Ectodermal cell (in vitro differentiated cells): Measurements from ENCODE around the gene BTBD3.

Experiments
- H3K27ac ChIP-seq: 2 replicates; pipeline ENCODE4 v1.7.0; 2013; ENCODE audit warnings: mild to moderate bottlenecking, low read depth, low read length; ENCODE audit not compliant: insufficient read depth, poor library complexity, severe bottlenecking
- H3K27me3 ChIP-seq: 2 replicates; pipeline ENCODE4 v1.7.0; 2013; ENCODE audit warnings: mild to moderate bottlenecking, low read length; ENCODE audit not compliant: insufficient read depth, control insufficient read depth, poor library complexity, severe bottlenecking
- H3K36me3 ChIP-seq: one replicate; pipeline ENCODE4 v1.7.0; 2013; ENCODE audit warnings: low read length; ENCODE audit not compliant: control insufficient read depth, insufficient read depth
- H3K4me1 ChIP-seq: one replicate; pipeline ENCODE4 v1.7.0; 2013; ENCODE audit warnings: low read length; ENCODE audit not compliant: control insufficient read depth, insufficient read depth
- H3K4me3 ChIP-seq: 2 replicates; pipeline ENCODE4 v1.7.0; 2013; ENCODE audit warnings: low read depth, low read length, control low read depth; ENCODE audit not compliant: insufficient read depth
- H3K9me3 ChIP-seq: 2 replicates; pipeline ENCODE4 v1.7.0; 2013; ENCODE audit warnings: mild to moderate bottlenecking, low read length, moderate library complexity; ENCODE audit not compliant: control insufficient read depth
- WGBS, 2 experiments: methylation state at CpG; one replicate each; pipeline ENCODE4 v1.1.7; 2013; ENCODE audit warnings: missing lambda C conversion rate in 2 of 2; 5-methylcytosine and 5-hydroxymethylcytosine counted together

The BTBD3 gene

DNA sequence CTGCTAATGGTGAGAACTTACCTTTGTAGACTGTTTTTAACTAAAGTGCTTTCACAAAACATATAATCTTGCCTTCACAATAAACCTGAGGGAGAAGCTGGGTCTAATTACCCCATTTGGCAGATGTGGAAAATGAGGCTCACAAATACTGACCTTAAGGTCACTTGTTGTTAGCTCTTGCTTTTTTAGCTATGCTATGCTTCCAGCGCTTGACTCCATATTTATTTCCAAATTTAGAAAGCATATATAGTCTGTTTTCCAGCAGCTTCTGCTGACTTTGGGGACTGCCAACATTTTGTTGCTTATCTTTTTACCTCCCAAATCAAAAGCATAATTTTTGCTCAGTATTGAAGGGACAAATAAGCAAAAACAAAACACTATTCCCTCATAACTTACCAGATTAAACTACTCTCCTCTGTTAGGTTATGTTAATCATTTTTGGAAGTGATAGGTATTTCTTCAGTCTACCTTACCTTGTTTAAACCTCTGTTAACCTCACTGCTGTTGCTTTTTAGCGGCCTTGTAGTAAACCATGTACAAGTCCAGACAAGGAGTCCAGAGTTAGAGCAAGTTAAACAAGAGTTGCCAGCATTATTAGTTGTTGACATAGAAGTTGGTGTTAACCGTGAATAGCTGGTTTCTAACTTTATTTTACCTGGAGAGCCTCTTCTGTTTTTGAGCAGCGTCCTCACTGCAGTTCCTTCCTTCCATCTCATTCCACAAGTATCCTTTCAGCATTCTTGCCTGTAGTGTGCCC lies 4.9 kb upstream of the BTBD3 start:
- no peaks in the 10 kb centered on the region for H3K36me3 ChIP-seq
- WGBS, 2 experiments, result 93 to 94% methylated on average over 4 of the region's 4 CpGs
- peaks cover 7% of the 10 kb centered on the region for H3K4me1 ChIP-seq
- no peaks in the 10 kb centered on the region for H3K9me3 ChIP-seq
- no peaks in the 10 kb centered on the region for H3K27me3 ChIP-seq
- no peak overlapping the region for H3K27ac ChIP-seq
- no peak overlapping the region for H3K4me3 ChIP-seq

DNA sequence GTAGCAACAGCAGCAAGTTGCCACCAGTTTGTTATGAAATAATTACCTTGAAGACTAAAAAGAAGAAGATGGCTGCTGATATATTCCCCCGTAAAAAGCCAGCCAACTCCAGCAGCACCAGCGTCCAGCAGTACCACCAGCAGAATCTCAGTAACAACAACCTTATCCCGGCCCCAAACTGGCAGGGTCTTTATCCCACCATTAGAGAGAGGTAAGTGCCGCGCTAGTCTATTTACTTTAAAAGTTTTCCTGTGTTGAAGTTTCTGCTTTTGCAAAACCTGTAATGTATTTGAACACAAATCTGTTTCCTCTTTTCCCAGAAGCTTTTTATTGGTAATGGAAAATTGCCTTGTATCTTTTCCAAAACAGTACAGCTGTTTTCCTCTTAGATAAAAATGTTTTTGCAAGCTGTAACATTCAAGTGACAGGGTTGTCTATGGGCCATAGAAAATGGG lies 725 bp downstream of the BTBD3 start:
- no peak overlapping the region for H3K4me3 ChIP-seq

DNA sequence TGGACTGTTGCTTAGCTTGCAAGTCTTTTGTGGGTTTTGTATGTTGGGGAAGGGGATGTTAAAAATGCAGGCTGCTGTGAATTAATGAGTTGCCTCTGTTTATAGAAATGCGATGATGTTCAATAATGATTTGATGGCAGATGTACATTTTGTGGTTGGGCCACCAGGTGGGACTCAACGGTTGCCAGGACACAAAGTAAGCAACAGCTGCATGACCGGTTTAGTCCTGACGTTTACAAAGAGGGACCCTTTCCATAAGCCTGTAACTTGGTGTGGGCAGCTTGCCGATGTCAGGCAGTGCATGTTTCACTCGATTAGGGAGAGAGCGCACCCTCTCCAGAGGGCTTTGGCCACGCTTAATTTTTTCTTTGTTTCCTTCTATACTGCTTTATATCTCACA lies 1.3 kb downstream of the BTBD3 start:
- Histone ChIP-seq H3K9me3 (no peaks in the 10 kb centered on the region), H3K27me3 (no peaks in the 10 kb centered on the region), H3K4me1 (peaks cover 24% of the 10 kb centered on the region), H3K27ac (no peak overlapping the region), H3K4me3 (no peak overlapping the region), H3K36me3 (peaks cover 14% of the 10 kb centered on the region)
- WGBS, 2 experiments, result 83% methylated on average over 8 of the region's 8 CpGs

More for the DNA sequence above, 725 bp downstream of the BTBD3 start:
- Histone ChIP-seq H3K4me1 (peaks cover 24% of the 10 kb centered on the region), H3K27me3 (no peaks in the 10 kb centered on the region), H3K27ac (no peak overlapping the region), H3K36me3 (peaks cover 14% of the 10 kb centered on the region), H3K9me3 (no peaks in the 10 kb centered on the region)
- WGBS, 2 experiments, result 93 to 98% methylated on average over 5 of the region's 5 CpGs

DNA sequence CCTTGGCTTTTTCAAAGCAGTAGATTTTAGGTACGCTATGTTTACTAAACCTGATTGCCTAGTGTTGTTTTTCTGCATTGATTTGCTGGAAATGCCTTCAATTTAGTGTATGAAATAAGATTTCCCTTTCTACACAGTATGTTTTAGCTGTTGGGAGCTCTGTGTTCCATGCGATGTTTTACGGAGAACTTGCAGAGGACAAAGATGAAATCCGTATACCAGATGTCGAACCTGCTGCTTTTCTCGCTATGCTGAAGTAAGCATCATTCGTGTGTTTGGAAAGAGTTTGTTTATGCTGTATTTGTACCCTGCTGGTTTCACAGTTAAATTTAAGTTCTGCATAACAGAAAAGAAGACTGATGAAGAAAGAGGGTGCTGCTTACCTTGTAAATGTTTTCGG lies 1.9 kb downstream of the BTBD3 start:
- H3K9me3 ChIP-seq, result no peaks in the 10 kb centered on the region
- H3K27me3 ChIP-seq, result no peaks in the 10 kb centered on the region
- H3K4me1 ChIP-seq, result peaks cover 24% of the 10 kb centered on the region
- 94 to 95% methylated on average over 8 of the region's 8 CpGs for WGBS, 2 experiments
- no peak overlapping the region for H3K27ac ChIP-seq
- no peak overlapping the region for H3K4me3 ChIP-seq
- peaks cover 14% of the 10 kb centered on the region for H3K36me3 ChIP-seq

DNA sequence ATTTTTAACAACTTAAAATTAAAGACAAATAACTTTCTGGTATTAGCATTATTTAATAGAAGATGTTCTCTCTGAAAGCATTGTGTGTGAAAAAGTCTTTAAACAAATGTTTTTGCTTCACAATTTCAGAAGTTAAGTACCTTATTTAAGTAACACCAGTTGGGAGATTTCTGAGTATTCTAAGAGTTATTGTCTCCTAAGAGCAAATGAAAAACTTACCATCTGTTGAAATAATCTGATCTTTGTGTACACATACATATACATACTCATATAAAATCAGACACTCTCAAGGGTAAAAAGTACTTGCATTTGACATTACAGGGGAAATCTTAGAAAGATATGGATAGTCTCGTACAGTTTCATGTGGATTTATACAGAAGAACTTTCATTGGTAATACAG lies 2.4 kb downstream of the BTBD3 start:
- H3K36me3 ChIP-seq, result peaks cover 14% of the 10 kb centered on the region
- no peak overlapping the region for H3K4me3 ChIP-seq
- peaks cover 23% of the 10 kb centered on the region for H3K4me1 ChIP-seq

DNA sequence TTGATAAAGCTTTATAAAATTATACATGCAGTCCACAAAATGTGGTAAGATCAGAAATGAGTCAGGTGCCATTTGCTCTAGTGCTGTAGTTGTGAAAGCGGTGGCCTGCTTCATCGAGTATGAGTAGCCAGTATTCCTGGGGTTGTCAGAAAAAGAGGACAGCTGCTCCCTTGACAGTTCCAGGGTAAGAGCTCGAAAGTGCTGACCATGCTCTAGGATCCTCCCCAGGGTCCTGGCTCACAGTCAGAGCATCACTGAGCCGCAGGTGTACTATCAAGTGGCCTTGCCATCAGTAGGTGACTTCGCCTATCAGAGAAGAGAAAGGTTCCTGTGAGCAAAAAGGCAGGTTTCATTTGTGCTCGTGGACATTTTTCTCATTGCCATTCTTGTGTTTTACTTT lies 3.6 kb downstream of the BTBD3 start:
- H3K4me3 ChIP-seq, result no peak overlapping the region
- no peaks in the 10 kb centered on the region for H3K27me3 ChIP-seq
- peaks cover 20% of the 10 kb centered on the region for H3K4me1 ChIP-seq
- peaks cover 14% of the 10 kb centered on the region for H3K36me3 ChIP-seq
- no peak overlapping the region for H3K27ac ChIP-seq
- WGBS, 2 experiments, result 96 to 97% methylated on average over 6 of the region's 6 CpGs
- no peaks in the 10 kb centered on the region for H3K9me3 ChIP-seq

More for the DNA sequence above, 2.4 kb downstream of the BTBD3 start:
- Histone ChIP-seq H3K27ac (no peak overlapping the region), H3K9me3 (no peaks in the 10 kb centered on the region), H3K27me3 (no peaks in the 10 kb centered on the region)
- 88 to 100% methylated on average over 1 of the region's 1 CpG for WGBS, 2 experiments

DNA sequence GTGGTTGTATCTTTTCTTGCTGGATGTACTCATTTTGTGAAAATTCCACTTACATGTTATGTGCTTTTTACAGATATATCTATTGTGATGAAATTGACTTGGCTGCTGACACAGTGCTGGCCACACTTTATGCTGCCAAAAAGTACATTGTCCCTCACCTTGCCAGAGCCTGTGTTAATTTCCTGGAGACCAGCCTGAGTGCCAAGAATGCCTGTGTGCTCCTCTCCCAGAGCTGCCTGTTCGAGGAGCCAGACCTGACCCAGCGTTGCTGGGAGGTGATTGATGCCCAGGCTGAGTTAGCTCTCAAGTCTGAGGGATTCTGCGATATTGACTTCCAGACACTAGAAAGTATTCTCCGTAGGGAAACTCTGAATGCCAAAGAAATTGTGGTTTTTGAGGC lies 4.9 kb downstream of the BTBD3 start:
- no peaks in the 10 kb centered on the region for H3K27me3 ChIP-seq
- H3K36me3 ChIP-seq, result peaks cover 17% of the 10 kb centered on the region
- no peak overlapping the region for H3K4me3 ChIP-seq
- H3K27ac ChIP-seq, result no peak overlapping the region
- 96 to 97% methylated on average over 4 of the region's 4 CpGs for WGBS, 2 experiments
- no peaks in the 10 kb centered on the region for H3K9me3 ChIP-seq
- peaks cover 20% of the 10 kb centered on the region for H3K4me1 ChIP-seq

DNA sequence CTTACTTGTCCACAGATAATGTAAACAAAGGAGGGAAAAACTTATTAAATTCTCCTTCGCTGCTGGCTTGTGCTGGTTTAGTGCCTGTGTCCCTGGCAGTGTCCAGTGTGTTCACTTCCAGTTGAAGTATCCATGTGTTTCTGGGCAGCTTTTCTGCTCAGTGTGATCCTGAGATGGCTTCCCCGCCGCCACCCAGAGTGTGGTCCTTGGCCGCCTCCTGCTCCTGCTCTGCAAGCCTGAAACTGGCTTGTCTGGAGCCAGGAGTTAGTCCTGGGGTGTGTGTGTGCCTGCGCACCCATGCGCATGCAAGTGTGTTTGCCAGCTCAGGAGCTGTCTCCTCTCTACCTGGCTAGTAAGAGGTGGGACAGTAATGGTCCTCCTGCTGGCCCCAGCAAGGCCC lies 7.2 kb downstream of the BTBD3 start:
- H3K9me3 ChIP-seq, result no peaks in the 10 kb centered on the region
- H3K4me3 ChIP-seq, result no peak overlapping the region
- no peak overlapping the region for H3K27ac ChIP-seq
- H3K27me3 ChIP-seq, result no peaks in the 10 kb centered on the region
- 97 to 98% methylated on average over 6 of the region's 6 CpGs for WGBS, 2 experiments
- no peaks in the 10 kb centered on the region for H3K4me1 ChIP-seq
- peaks cover 20% of the 10 kb centered on the region for H3K36me3 ChIP-seq

DNA sequence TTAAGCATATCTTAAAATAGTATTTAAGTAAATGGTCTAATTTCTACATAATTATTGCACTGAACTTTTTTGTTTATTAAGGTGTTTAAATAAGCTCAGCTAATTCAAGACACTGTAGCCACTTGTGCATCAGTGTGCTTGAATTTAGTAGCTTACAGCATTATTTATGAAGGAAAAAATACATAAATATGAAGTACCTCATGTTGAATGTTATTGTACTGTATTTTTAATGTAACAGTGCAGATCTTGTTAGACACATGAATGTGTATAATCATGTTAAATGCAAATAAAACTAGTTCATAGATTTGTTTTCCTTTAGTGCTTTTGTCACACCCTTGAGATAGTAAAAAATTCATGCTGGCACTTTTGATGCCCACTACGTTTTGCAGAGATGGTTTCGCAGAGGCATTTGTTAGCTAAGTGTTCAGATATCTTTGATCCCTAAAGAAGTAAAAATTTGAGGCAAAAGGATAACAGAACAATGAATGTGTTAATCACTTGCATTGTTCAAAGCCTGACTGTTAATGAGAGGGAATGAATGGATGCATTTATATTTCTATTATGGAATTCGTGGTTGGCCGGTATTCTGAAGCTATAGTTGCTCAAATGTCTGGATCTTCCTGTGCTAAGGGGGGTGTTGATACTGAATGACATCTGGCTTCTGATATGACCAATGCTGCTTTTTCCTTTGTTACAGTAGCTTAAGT lies 8.8 kb downstream of the BTBD3 start:
- no peaks in the 10 kb centered on the region for H3K4me1 ChIP-seq
- 94 to 95% methylated on average over 4 of the region's 4 CpGs for WGBS, 2 experiments
- H3K9me3 ChIP-seq, result no peaks in the 10 kb centered on the region
- H3K36me3 ChIP-seq, result peaks cover 20% of the 10 kb centered on the region
- H3K4me3 ChIP-seq, result no peak overlapping the region
- no peak overlapping the region for H3K27ac ChIP-seq
- H3K27me3 ChIP-seq, result no peaks in the 10 kb centered on the region

DNA sequence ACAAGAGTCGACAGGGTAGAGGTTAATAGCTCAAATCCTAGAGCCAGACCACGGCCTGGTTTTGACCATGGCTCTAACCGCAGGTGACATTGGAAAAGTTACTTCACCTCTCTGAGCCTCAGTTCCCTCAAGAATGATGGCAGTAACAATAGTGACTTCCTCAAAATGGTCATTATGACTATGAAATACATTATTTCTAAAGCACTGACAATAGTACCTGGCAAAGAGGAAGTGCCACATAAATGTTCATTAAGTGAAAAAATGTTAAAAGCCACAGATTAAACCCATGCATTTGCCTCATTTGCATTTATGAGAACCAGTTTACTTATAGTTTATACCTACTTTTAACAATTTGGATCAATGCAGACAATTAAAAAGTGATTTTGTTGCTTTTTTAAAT lies 12.3 kb downstream of the BTBD3 start:
- no peaks in the 10 kb centered on the region for H3K4me1 ChIP-seq
- H3K4me3 ChIP-seq, result no peak overlapping the region
- no peaks in the 10 kb centered on the region for H3K9me3 ChIP-seq
- no peaks in the 10 kb centered on the region for H3K27me3 ChIP-seq
- peaks cover 10% of the 10 kb centered on the region for H3K36me3 ChIP-seq
- H3K27ac ChIP-seq, result no peak overlapping the region
- WGBS, 2 experiments, result 89 to 96% methylated on average over 3 of the region's 3 CpGs
